WTC11 (cell line): Measurements from ENCODE around the gene CALML3.

ENCODE experiments used
- AFF4 ChIP-seq: sonication (generic); formaldehyde crosslinking; IDR thresholded peaks from 2 replicates; pipeline ENCODE4 v1.8.1; 2023; ENCODE audit warnings: mild to moderate bottlenecking, missing genetic modification reagents, borderline replicate concordance
- CREM ChIP-seq: sonication (generic); formaldehyde crosslinking; IDR thresholded peaks from 2 replicates; pipeline ENCODE4 v1.8.1; 2022; ENCODE audit warnings: mild to moderate bottlenecking, missing genetic modification reagents, moderate library complexity
- CTCF ChIP-seq: fragments of 200-600 bp; IDR thresholded peaks from 2 replicates; pipeline ENCODE4 v1.8.0; 2022; ENCODE audit warnings: antibody characterized with exemption
- FOXP4 ChIP-seq: sonication (generic); formaldehyde crosslinking; IDR thresholded peaks from 2 replicates; pipeline ENCODE4 v1.8.0; 2022; ENCODE audit warnings: mild to moderate bottlenecking, missing genetic modification reagents
- IRF2 ChIP-seq: sonication (generic); formaldehyde crosslinking; IDR thresholded peaks from 2 replicates; pipeline ENCODE4 v1.8.0; 2022; ENCODE audit warnings: low read depth, missing genetic modification reagents, borderline replicate concordance
- MAX ChIP-seq: sonication (generic); formaldehyde crosslinking; IDR thresholded peaks from 2 replicates; pipeline ENCODE4 v1.8.0; 2022; ENCODE audit warnings: mild to moderate bottlenecking, missing genetic modification reagents
- PRDM15 ChIP-seq: sonication (generic); formaldehyde crosslinking; IDR thresholded peaks from 2 replicates; pipeline ENCODE4 v1.8.0; 2022; ENCODE audit warnings: missing genetic modification reagents
- RELA ChIP-seq: sonication (generic); formaldehyde crosslinking; IDR thresholded peaks from 2 replicates; pipeline ENCODE4 v1.8.1; 2022; ENCODE audit warnings: missing genetic modification reagents, mild to moderate bottlenecking, borderline replicate concordance
- ZNF232 ChIP-seq: sonication (generic); formaldehyde crosslinking; IDR thresholded peaks from 2 replicates; pipeline ENCODE4 v1.8.0; 2022; ENCODE audit warnings: mild to moderate bottlenecking, missing genetic modification reagents
- ZNF317 ChIP-seq: sonication (generic); formaldehyde crosslinking; IDR thresholded peaks from 2 replicates; pipeline ENCODE4 v1.8.1; 2023; ENCODE audit warnings: low read depth, mild to moderate bottlenecking, moderate library complexity, missing genetic modification reagents, borderline replicate concordance

DNA sequence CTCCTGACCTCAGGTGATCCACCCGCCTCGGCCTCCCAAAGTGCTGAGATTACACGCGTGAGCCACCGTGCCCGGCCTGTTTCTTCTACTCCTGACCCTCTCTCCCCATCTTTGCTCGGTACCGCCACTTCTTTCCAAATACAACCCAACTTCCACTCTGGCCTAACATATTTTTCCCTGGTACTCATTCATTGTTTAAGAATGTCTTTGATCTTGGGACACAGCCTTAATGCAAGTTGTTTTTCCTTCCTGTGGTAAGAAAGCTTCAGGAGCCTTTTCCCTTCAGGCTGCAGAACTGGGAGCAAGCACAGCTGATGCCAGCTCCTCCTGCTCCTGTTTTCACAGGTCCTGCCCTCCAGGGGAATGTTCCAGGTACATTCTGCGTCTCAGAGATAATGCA, 13.7 kb downstream of the CALML3 start:
- TF ChIP-seq ZNF317 (CRISPR knock-in tag) (no peak), ZNF232 (CRISPR knock-in tag) (no peak), CTCF (no peak), AFF4 (CRISPR knock-in tag) (no peak), IRF2 (no peak), FOXP4 (no peak), PRDM15 (CRISPR knock-in tag) (no peak), CREM (no peak), MAX (CRISPR knock-in tag) (no peak), RELA (no peak)
